22Rv1 (cell line): ENCODE results near the gene NCK2.

Source experiments
- H3K27ac ChIP-seq: fragments of 450-650 bp; 2 replicates; pipeline ENCODE4 v1.5.1; 2017
- CTCF ChIP-seq: fragments of 450-650 bp; IDR thresholded peaks from 2 replicates; pipeline ENCODE4 v1.5.1; 2017; ENCODE audit warnings: mild to moderate bottlenecking
- ZFX ChIP-seq: fragments of 450-650 bp; IDR thresholded peaks from 2 replicates; pipeline ENCODE4 v1.6.1; 2017; ENCODE audit warnings: antibody characterized with exemption, borderline replicate concordance

Gene NCK2

GRCh38 chr2:105919826-105920225 is 175.1 kb downstream of the NCK2 start:
- H3K27ac ChIP-seq, result no peak overlapping the region
- TF ChIP-seq CTCF, result peak; percentile 57
- TF ChIP-seq ZFX, result no peak

DNA sequence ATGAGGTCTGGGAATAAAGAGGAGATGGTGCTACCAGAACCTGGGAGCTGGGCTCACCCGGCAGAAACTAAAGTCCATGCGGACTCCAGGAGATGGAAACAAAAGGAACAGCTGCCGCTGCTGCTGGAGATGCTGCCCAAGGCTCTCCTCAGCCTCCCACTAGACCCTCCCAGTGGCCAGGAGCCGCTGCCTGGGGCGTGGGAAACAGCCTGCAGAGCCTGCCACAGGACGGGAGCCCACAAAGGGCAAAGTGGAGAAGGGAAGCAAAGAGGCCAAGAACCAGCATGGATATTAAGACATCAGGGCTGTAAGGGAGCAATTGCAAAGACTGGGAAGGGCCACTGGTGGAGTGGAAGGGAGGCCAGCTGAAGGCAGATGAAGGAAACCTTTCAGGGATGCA is 179.6 kb downstream of the NCK2 start:
- TF ChIP-seq ZFX (no peak), CTCF (no peak)

GRCh38 chr2:105924932-105925331 is 180.2 kb downstream of the NCK2 start:
- TF ChIP-seq CTCF, result no peak
- TF ChIP-seq ZFX, result no peak
- H3K27ac ChIP-seq, result no peak overlapping the region

More for the DNA sequence above, 179.6 kb downstream of the NCK2 start:
- no peak overlapping the region for H3K27ac ChIP-seq

DNA sequence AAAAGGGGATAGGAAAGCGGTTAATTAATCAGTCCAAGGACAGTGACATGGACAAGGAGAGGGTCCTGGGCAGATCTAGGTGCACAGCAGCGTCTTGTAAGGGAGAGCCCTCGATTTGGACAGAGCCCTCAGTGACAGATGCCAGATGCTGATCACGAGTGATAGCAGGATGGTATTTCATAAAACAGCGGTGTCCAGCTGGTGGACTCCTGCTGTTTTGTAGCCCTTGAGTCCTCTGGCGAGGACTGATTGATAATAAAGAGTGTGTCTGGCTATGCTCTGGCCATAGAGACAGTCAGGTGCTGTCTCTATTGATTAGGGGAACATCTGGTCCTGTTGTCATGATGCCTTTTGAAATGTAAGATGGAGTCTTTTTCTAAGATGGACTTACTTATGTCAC is 180.7 kb downstream of the NCK2 start:
- H3K27ac ChIP-seq, result no peak overlapping the region
- TF ChIP-seq ZFX (no peak), CTCF (no peak)

GRCh38 chr2:105926960-105927678 is 182.4 kb downstream of the NCK2 start:
- TF ChIP-seq ZFX (no peak), CTCF (no peak)

GRCh38 chr2:105928086-105928485 is 183.4 kb downstream of the NCK2 start:
- TF ChIP-seq ZFX, result no peak
- no peak for TF ChIP-seq CTCF
- H3K27ac ChIP-seq, result no peak overlapping the region

More at GRCh38 chr2:105926960-105927678, 182.4 kb downstream of the NCK2 start:
- H3K27ac ChIP-seq, result no peak overlapping the region

GRCh38 chr2:105928563-105928962 is 183.9 kb downstream of the NCK2 start:
- no peak overlapping the region for H3K27ac ChIP-seq
- TF ChIP-seq CTCF (no peak), ZFX (no peak)
